ENCODE measurements around the gene PARP6.

The PARP6 gene

GRCh38 chr15:72198356-72199204, 73.8 kb downstream of the PARP6 start:
- DNase-seq (ENCODE audit: low read depth), result no peak

- no peak for DNase-seq (ENCODE audit: low read depth)
Measured at GRCh38 chr15:72197460-72198355, 74.6 kb downstream of the PARP6 start, which contains the start of gene GRAMD2A. TSS of gene GRAMD2A (minus strand) at chr15:72197787.

GRCh38 chr15:72197041-72197459, 75.3 kb downstream of the PARP6 start:
- DNase-seq (ENCODE audit: low read depth), result no peak

- DNase-seq (ENCODE audit: low read depth), result no peak
Measured at GRCh38 chr15:72196409-72197040, 75.8 kb downstream of the PARP6 start.

GRCh38 chr15:72195101-72195511, 77.2 kb downstream of the PARP6 start:
- DNase-seq (ENCODE audit: low read depth), result no peak

- DNase-seq (ENCODE audit: low read depth), result no peak
Measured at GRCh38 chr15:72193836-72194396, 78.4 kb downstream of the PARP6 start.

- DNase-seq (ENCODE audit: low read depth), result no peak
Measured at GRCh38 chr15:72192416-72192815, 79.9 kb downstream of the PARP6 start.

All from T-helper 22 cell (primary cell).